ENCODE measurements around the gene BBS9.
"Not testable (repeated sequence)": the region's sequence is repeated elsewhere in the genome, so short reads cannot be mapped to it uniquely, and the experiment has no call there.

The BBS9 gene

DNA sequence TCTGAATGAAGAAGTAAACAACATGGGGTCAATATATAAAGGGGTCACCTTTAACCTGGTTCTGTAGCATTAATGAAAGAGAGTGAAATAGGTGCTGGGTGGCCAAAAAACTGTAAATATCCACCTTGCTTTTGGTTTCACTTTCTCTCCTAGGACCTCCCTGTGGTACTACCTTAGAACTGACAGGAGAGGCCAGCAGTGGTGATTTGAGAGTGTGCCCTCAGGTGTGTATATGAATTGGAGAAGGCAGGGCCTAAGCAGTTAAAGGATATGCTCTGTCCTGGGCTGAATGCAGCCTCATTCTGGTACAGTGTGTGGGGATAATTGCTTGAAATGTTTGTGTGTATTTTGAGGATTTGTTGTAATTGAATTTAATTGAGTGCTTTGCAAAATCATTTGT is 62.0 kb downstream of the BBS9 start:
- H3K36me3 ChIP-seq (ENCODE audit: insufficient read depth, low read length) = no peaks in the 10 kb centered on the region
- no peaks in the 10 kb centered on the region for H3K4me1 ChIP-seq (ENCODE audit: insufficient read depth, low read length)
- H3K27me3 ChIP-seq (ENCODE audit: insufficient read depth, low read length) = no peaks in the 10 kb centered on the region
- no peak overlapping the region for H2AFZ ChIP-seq (ENCODE audit: low read depth, low read length)
- no peak overlapping the region for H3K4me3 ChIP-seq (ENCODE audit: low read length)
- no peaks in the 10 kb centered on the region for H3K9me3 ChIP-seq (ENCODE audit: low read length)

DNA sequence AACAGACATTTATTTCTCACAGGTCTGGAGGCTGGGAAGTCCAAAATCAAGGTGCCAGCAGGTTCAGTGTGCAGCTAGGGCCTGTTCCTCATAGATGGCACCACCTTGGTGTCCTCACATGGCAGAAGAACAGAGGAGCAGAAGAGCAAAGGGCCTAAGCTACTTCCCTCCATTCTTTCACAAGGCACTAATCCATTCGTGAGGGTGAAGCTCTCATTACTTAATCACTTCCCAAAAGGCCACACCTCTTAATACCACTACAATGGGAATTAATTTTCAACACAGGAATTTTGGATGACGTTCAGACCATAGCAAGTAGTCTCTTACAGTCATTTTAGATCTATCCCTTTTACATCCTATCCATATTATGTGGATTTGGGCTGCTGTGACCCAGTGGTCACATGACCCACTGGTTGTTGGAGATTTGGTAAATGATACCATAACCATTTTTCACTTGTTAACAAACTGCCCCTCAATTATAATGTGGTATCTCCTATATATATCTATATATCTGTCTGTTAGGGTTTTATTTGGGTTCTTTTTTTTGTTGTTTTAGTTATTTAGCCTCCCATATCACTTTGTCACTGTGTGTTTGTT is 63.4 kb downstream of the BBS9 start:
- no peaks in the 10 kb centered on the region for H3K9me3 ChIP-seq (ENCODE audit: low read length)
- H3K36me3 ChIP-seq (ENCODE audit: insufficient read depth, low read length) = no peaks in the 10 kb centered on the region
- no peaks in the 10 kb centered on the region for H3K27me3 ChIP-seq (ENCODE audit: insufficient read depth, low read length)
- no peak overlapping the region for H2AFZ ChIP-seq (ENCODE audit: low read depth, low read length)
- H3K4me1 ChIP-seq (ENCODE audit: insufficient read depth, low read length) = peaks cover 2% of the 10 kb centered on the region
- no peak overlapping the region for H3K4me3 ChIP-seq (ENCODE audit: low read length)

DNA sequence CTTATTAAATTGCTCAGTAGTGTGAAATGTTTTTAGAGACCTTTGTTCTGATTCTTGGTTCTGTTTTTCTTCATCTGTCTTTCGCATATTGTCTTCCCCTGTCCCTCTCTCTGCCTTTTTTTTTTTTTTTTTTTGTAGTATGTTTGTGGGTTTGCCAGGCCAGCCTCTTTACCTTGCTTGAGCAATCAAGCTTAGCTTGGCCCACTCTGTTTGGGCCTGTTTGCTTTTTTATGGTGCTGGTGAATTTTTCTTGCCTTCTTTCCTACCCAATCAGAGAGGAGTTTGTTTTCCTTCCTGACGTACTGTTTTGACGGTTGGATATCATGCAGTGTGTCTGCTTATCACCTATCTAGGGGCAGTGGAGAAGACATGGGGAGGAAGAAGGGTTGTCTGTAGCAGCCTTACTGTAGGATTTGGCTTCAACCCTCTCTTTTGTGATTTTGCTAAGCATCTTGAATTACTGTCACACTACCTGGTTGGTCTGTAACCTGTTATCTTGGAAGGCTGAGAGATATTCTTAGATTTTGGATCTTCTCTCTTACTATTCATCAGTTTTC is 64.0 kb downstream of the BBS9 start:
- Histone ChIP-seq H3K36me3 (ENCODE audit: insufficient read depth, low read length) (no peaks in the 10 kb centered on the region), H3K4me1 (ENCODE audit: insufficient read depth, low read length) (peaks cover 2% of the 10 kb centered on the region), H3K27me3 (ENCODE audit: insufficient read depth, low read length) (no peaks in the 10 kb centered on the region), H3K4me3 (ENCODE audit: low read length) (no peak overlapping the region), H2AFZ (ENCODE audit: low read depth, low read length) (no peak overlapping the region), H3K9me3 (ENCODE audit: low read length) (no peaks in the 10 kb centered on the region)

DNA sequence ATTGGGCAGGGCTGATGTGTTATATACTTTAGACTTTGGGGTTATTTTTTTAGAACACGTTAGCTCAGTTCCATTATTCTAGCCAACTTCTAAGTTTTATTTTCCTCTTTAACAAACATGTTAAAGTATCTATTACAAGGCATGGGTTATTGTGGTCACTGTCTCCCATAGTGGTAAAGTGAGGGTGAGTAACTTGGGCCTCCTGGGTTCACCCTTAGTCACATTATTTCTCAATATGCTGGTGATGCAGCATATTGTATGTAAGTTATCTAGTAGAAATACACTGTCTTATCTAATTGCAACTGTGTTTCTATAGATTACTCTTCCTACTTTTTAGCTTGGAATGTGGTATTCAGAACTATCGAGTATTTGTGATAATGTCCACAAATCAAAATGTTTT is 65.9 kb downstream of the BBS9 start:
- Histone ChIP-seq H3K36me3 (ENCODE audit: insufficient read depth, low read length) (no peaks in the 10 kb centered on the region), H3K4me3 (ENCODE audit: low read length) (no peak overlapping the region), H2AFZ (ENCODE audit: low read depth, low read length) (no peak overlapping the region), H3K27me3 (ENCODE audit: insufficient read depth, low read length) (no peaks in the 10 kb centered on the region), H3K4me1 (ENCODE audit: insufficient read depth, low read length) (peaks cover 2% of the 10 kb centered on the region), H3K9me3 (ENCODE audit: low read length) (no peaks in the 10 kb centered on the region)

DNA sequence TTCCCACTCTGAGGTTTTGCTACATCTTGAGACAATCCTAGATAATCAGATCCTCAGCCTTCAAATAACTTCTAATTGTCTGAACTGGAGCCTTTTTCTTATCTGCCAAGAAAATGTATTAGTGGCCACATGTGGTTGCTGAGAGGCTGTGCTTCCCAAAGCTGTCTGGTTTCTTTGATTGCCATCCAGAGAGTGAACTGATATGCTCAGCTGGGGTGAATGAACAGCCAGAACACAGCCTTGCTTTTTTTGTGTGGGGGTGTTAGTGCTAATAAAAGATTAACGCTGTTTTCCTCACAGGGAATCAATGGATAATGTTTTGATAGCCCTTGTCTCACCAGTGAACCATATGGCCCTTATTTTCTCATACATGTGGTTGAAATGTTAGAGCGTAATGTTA is 66.9 kb downstream of the BBS9 start:
- Histone ChIP-seq H2AFZ (ENCODE audit: low read depth, low read length) (no peak overlapping the region), H3K36me3 (ENCODE audit: insufficient read depth, low read length) (no peaks in the 10 kb centered on the region), H3K4me3 (ENCODE audit: low read length) (no peak overlapping the region), H3K9me3 (ENCODE audit: low read length) (no peaks in the 10 kb centered on the region), H3K4me1 (ENCODE audit: insufficient read depth, low read length) (peaks cover 2% of the 10 kb centered on the region), H3K27me3 (ENCODE audit: insufficient read depth, low read length) (no peaks in the 10 kb centered on the region)

DNA sequence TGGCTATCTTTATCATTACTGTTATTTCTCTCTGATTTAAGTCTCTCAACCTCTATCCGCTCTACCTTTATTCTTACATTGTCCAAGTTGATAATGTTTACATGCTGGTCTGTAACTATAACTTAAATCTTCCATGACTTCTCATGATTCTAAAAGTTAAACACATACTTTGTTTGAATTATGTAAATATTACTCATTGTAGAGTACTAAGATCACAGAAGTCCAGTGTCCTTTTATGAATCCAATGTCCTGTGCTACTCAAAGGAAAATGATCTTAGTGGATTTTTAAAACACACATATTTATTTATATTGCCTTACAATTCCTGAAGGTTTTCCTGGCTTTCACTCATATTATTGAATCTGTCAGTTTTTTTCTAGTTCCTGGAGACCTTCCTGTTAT is 70.9 kb downstream of the BBS9 start:
- Histone ChIP-seq H3K9me3 (ENCODE audit: low read length) (no peaks in the 10 kb centered on the region), H3K27me3 (ENCODE audit: insufficient read depth, low read length) (no peaks in the 10 kb centered on the region), H3K4me3 (ENCODE audit: low read length) (no peak overlapping the region), H2AFZ (ENCODE audit: low read depth, low read length) (no peak overlapping the region), H3K36me3 (ENCODE audit: insufficient read depth, low read length) (no peaks in the 10 kb centered on the region), H3K4me1 (ENCODE audit: insufficient read depth, low read length) (peaks cover 2% of the 10 kb centered on the region)

DNA sequence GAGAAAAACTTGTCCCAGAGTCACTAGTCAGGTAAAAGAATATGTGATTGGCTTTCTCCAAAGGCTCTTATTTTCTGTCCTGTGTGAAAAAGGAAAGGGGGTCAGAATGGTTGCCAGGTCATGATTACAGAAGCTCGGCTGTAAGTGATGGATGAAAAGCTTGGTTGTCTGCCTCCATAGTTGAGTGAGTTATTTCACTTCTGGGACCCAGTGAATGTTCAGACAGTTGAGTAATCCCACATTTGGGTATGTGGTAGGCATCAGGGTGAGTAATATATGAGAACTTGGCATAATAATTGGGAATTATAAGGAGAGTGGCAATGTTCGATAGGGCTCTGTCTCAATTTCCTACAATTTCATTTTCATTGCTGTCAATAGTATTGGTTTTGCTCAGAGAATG is 72.5 kb downstream of the BBS9 start:
- Histone ChIP-seq H3K9me3 (ENCODE audit: low read length) (no peaks in the 10 kb centered on the region), H3K36me3 (ENCODE audit: insufficient read depth, low read length) (no peaks in the 10 kb centered on the region), H3K4me1 (ENCODE audit: insufficient read depth, low read length) (peaks cover 2% of the 10 kb centered on the region), H2AFZ (ENCODE audit: low read depth, low read length) (no peak overlapping the region), H3K4me3 (ENCODE audit: low read length) (no peak overlapping the region), H3K27me3 (ENCODE audit: insufficient read depth, low read length) (no peaks in the 10 kb centered on the region)

DNA sequence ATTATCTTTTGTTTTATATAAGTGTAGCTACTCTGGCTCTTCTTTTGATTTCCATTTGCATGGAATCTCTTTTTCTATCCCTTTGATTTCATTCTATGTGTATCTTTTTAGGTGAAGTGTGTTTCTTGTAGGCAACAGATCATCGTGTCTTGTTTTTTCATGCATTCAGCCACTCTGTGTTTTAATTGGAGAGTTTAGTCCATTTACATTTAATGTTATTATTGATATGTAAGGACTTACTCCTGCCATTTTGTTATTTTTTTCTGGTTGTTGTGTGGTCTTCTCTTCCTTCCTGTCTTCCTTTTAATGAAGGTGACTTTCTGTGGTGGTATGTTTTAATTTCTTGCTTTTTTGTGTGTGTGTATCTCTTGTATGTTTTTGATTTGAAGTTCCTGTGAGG is 81.6 kb downstream of the BBS9 start:
- Histone ChIP-seq H3K4me3 (ENCODE audit: low read length) (no peak overlapping the region), H3K36me3 (ENCODE audit: insufficient read depth, low read length) (no peaks in the 10 kb centered on the region), H3K4me1 (ENCODE audit: insufficient read depth, low read length) (no peaks in the 10 kb centered on the region), H3K27me3 (ENCODE audit: insufficient read depth, low read length) (no peaks in the 10 kb centered on the region), H3K9me3 (ENCODE audit: low read length) (peaks cover 6% of the 10 kb centered on the region), H2AFZ (ENCODE audit: low read depth, low read length) (no peak overlapping the region)

DNA sequence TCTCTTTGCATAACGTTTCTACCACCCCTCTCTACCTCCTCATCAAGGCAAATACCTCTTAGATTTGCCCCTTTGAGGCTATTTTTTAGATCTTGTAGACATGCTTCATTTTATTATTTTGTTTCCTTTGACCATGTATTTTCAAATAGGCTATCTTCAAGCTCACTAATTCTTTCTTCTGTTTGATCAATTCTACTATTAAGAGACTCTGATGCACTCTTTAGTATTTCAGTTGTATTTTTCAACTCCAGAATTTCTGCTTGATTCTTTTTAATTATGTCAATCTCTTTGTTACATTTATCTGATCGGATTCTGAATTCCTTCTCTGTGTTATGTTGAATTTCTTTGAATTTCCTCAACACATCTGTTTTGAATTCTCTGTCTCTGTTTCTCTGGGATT is 82.8 kb downstream of the BBS9 start:
- no peak overlapping the region for H3K4me3 ChIP-seq (ENCODE audit: low read length)
- H3K36me3 ChIP-seq (ENCODE audit: insufficient read depth, low read length) = no peaks in the 10 kb centered on the region
- no peaks in the 10 kb centered on the region for H3K4me1 ChIP-seq (ENCODE audit: insufficient read depth, low read length)
- H3K9me3 ChIP-seq (ENCODE audit: low read length) = peaks cover 6% of the 10 kb centered on the region
- no peak overlapping the region for H2AFZ ChIP-seq (ENCODE audit: low read depth, low read length)
- H3K27me3 ChIP-seq (ENCODE audit: insufficient read depth, low read length) = no peaks in the 10 kb centered on the region

DNA sequence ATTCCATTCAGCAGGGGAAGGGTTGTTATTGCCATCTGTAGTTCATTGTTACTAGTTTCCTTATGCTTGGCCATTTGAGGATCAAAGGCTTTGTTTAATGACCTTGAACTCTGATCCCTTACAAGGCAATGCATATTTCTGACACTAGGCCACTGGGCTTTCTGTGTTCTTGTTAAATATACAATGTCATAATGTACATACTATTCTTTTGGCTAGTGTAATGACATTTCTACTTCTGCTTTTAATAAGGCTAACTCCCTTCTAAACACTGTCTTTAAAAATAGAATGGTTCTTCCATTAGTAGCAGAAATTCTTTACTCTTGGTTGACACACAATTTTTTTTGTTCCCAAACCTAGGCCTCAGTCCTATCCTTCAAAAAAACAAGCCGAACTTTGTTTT is 86.6 kb downstream of the BBS9 start:
- no peak overlapping the region for H2AFZ ChIP-seq (ENCODE audit: low read depth, low read length)

DNA sequence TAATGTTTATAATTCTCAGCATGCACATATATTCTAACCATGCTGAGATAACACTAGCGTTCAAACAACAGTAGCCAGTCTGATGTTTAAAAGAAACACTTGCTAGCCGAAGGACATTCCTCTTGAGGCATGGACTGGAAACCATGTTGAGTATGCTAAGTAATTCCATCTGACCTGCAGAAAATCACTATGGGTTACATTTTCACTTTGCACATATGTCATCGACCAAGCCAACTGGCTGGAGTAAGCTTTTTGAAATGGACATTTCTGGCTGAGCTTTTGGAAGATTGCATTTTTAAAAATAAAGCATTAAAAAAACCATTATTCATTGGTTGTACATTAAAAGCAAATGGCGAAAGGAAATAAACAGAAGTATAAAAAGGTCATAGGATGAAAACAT is 88.2 kb downstream of the BBS9 start:
- Histone ChIP-seq H3K4me3 (ENCODE audit: low read length) (no peak overlapping the region), H2AFZ (ENCODE audit: low read depth, low read length) (no peak overlapping the region), H3K4me1 (ENCODE audit: insufficient read depth, low read length) (no peaks in the 10 kb centered on the region), H3K9me3 (ENCODE audit: low read length) (peaks cover 3% of the 10 kb centered on the region), H3K27me3 (ENCODE audit: insufficient read depth, low read length) (no peaks in the 10 kb centered on the region), H3K36me3 (ENCODE audit: insufficient read depth, low read length) (no peaks in the 10 kb centered on the region)

More for the DNA sequence above, 86.6 kb downstream of the BBS9 start:
- Histone ChIP-seq H3K9me3 (ENCODE audit: low read length) (peaks cover 6% of the 10 kb centered on the region), H3K4me1 (ENCODE audit: insufficient read depth, low read length) (no peaks in the 10 kb centered on the region), H3K27me3 (ENCODE audit: insufficient read depth, low read length) (no peaks in the 10 kb centered on the region), H3K4me3 (ENCODE audit: low read length) (no peak overlapping the region), H3K36me3 (ENCODE audit: insufficient read depth, low read length) (no peaks in the 10 kb centered on the region)

DNA sequence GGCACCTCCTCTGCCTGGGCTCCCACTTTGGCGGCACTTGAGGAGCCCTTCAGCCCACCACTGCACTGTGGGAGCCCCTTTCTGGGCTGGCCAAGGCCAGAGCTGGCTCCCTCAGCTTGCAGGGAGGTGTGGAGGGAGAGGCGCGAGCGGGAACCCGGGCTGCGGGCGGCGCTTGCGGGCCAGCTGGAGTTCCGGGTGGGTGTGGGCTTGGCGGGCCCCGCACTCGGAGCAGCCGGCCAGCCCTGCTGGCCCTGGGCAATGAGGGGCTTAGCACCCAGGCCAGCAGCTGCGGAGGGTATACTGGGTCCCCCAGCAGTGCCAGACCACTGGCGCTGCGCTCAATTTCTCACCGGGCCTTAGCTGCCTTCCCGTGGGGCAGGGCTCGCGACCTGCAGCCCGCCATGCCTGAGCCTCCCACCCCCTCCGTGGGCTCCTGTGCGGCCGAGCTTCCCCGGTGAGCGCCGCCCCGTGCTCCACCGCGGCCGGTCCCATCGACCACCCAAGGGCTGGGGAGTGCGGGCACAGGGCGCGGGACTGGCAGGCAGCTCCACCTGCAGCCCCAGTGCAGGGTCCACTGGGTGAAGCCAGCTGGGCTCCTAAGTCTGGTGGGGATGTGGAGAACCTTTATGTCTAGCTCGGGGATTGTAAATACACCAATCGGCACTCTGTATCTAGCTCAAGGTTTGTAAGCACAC is 89.6 kb downstream of the BBS9 start:
- not testable (repeated sequence) for H3K4me3 ChIP-seq (ENCODE audit: low read length); H2AFZ ChIP-seq (ENCODE audit: low read depth, low read length); H3K9me3 ChIP-seq (ENCODE audit: low read length); H3K27me3 ChIP-seq (ENCODE audit: insufficient read depth, low read length); H3K4me1 ChIP-seq (ENCODE audit: insufficient read depth, low read length); H3K36me3 ChIP-seq (ENCODE audit: insufficient read depth, low read length)

DNA sequence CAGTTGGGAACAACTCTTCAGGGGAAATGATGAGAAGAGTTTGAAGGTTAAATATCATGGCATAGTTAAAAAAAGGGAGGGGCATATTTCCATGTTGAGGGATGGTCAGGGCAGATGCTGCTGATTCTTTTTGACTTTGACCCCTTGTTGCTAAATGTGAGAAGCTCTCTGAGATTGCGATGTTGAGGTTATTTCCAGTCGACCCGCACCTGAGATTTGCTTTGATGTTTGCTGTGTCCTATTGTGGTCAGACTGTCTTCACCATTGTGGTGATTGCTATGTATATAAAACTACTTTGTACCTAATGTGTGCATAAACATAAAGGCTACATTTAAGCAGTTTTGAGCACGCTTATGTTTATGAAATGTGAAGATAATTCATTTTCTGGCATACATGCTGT is 90.9 kb downstream of the BBS9 start:
- H2AFZ ChIP-seq (ENCODE audit: low read depth, low read length) = no peak overlapping the region
- no peaks in the 10 kb centered on the region for H3K4me1 ChIP-seq (ENCODE audit: insufficient read depth, low read length)
- H3K9me3 ChIP-seq (ENCODE audit: low read length) = no peaks in the 10 kb centered on the region
- H3K4me3 ChIP-seq (ENCODE audit: low read length) = no peak overlapping the region
- no peaks in the 10 kb centered on the region for H3K36me3 ChIP-seq (ENCODE audit: insufficient read depth, low read length)
- H3K27me3 ChIP-seq (ENCODE audit: insufficient read depth, low read length) = no peaks in the 10 kb centered on the region

DNA sequence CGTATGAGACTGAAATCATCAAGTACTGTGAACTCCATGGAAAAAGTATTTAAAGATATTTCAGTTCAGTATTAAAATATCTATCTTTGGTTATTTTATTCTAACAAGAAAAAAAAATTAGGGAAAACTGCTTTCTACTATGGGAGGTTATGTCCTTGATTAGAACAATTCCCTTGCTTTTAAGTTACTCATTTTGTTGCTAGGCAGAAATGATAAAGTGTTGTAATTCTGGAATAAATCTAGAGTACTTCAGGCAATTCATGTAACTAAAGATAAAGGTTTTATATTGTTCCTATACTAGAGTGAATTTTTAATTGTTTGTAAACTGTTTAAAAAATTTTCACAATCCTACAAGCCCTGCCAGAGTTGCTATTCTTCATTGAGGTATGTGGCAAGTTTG is 92.0 kb downstream of the BBS9 start:
- Histone ChIP-seq H3K27me3 (ENCODE audit: insufficient read depth, low read length) (no peaks in the 10 kb centered on the region), H3K4me1 (ENCODE audit: insufficient read depth, low read length) (no peaks in the 10 kb centered on the region), H3K36me3 (ENCODE audit: insufficient read depth, low read length) (no peaks in the 10 kb centered on the region), H2AFZ (ENCODE audit: low read depth, low read length) (no peak overlapping the region), H3K4me3 (ENCODE audit: low read length) (no peak overlapping the region), H3K9me3 (ENCODE audit: low read length) (no peaks in the 10 kb centered on the region)
